AG09319 (cell line): Measurements from ENCODE around the gene SLC25A26.

Experiments used
- DNase-seq: peaks from one replicate; pipeline ENCODE4 v3.0.0-alpha.2; 2010; ENCODE audit warnings: low read depth; ENCODE audit errors: extremely low read depth
- TF ChIP-seq, protein P1 (sequence below): IDR thresholded peaks from 2 replicates; pipeline ENCODE4 v1.5.1; 2011; ENCODE audit warnings: low read depth, mild to moderate bottlenecking, inconsistent platforms, low read length, moderate library complexity

SLC25A26 gene

DNA sequence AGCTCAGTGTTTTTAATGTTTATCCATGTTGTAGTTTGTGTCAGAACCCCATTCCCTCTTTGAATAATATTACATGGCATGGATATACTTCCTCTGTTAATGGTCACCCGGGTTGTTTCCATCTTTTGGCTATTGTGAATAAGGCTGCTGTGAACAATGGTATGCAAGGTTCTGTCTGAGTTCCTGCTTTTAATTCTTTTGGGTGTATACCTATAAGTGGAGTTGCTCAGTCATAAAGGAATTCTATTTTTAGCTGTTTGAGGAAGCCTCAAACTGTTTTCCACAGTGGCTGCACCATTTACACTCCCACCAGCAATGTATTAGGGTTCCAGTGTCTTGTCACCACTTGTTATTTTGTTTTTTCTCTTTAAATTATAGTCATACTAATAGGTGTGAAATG lies 99.6 kb downstream of the SLC25A26 start:
- TF ChIP-seq, protein P1, sequence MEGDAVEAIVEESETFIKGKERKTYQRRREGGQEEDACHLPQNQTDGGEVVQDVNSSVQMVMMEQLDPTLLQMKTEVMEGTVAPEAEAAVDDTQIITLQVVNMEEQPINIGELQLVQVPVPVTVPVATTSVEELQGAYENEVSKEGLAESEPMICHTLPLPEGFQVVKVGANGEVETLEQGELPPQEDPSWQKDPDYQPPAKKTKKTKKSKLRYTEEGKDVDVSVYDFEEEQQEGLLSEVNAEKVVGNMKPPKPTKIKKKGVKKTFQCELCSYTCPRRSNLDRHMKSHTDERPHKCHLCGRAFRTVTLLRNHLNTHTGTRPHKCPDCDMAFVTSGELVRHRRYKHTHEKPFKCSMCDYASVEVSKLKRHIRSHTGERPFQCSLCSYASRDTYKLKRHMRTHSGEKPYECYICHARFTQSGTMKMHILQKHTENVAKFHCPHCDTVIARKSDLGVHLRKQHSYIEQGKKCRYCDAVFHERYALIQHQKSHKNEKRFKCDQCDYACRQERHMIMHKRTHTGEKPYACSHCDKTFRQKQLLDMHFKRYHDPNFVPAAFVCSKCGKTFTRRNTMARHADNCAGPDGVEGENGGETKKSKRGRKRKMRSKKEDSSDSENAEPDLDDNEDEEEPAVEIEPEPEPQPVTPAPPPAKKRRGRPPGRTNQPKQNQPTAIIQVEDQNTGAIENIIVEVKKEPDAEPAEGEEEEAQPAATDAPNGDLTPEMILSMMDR, result no peak
- no peak for DNase-seq

DNA sequence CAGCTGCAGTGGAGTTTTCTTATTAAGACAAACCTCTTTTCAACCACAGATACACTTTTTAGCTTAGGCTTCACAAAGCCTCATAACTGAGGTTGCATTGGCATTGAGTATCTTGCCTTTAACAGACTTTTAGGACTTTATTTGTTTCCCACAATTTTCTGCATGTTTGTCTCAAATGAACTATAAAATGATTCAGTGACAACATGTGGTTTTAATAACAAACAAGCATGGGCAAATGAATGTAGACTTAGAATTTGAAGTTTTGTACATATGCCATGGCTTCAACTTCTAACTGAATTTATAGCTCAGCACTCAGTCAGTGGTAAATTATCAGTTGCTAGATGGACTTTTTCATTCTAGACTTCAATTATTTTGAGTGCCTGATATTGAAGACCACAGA lies 101.6 kb downstream of the SLC25A26 start:
- DNase-seq, result peak; percentile 30
- TF ChIP-seq, protein P1, result no peak

DNA sequence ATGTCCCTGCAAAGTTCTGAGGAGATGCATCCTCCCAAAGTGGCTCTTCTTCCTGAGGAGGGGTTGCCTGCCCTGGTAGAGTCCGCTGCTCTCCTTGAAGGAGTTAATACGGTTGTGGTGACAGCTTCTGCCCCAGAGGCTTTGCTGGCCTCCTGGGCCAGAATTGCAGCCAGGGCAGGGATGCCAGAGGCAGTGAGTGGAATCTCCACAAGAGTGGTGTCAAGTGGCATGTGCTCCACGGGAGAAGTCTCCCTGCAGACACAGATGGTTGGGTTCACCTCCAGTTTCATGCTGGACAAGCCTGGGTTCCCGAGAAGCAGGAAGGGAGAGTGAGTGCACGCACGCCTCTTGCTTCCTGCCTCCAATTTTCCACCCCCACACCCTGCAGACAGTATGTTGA lies 105.5 kb downstream of the SLC25A26 start:
- TF ChIP-seq, protein P1, result no peak
- DNase-seq, result no peak

DNA sequence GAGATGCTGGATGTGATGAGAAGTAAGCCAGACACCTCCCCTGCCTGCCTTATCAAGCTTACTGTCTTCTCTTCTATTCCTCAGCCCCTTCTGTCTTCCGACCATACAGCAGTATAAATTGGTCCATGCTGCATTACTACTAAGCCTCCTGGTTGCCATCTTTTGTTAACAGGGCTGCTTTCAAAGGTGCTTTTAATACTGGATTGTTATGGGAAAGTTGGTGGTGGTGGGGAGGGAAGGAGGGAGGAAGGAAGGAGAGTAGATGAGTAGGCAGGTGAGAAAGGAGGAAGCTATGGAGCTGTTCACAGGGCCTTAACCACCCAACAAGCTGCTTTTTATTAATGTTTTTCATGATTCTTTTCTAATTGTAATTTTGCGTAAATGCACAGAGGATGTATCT lies 114.9 kb downstream of the SLC25A26 start:
- DNase-seq, result no peak
- TF ChIP-seq, protein P1, result no peak

DNA sequence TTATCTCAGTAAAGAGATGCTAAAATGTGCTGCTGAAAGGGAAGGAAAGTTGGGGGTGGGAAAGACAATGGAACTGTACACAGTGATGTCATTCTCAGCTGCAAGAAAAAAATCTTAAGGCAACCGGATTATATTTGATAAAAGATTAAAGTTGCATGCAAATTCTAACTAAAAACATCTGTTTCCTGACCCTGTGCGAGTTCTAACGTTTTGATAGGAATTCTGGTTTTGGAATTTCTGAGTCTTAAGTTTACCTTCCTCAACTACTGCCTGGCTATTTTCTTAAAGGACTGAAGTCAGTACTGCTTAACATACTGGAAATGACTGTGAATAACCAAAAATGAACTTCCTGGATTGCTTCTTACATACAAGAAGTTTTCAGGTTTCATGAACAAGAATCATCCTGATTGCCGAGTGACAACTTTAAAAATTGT lies 115.5 kb downstream of the SLC25A26 start:
- TF ChIP-seq, protein P1, result no peak
- DNase-seq, result peak; percentile 49

DNA sequence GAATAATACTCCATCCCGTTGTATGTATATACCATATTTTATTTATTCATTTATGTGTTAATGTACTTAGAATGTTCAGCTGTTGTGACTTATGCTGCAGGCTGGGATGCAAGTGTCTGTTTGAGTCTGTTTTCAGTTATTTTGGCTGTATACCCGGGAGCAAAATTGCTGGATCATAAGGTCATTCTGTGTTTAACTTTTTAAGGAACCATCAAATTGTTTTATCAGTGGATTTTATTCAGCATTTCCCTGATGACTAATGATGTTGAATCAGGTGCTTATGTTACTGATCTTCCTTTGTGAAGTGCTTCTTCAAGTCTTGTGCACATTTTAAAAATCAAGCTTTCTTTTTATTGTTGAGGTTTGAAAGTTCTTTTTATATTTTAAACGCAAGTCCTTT lies 118.1 kb downstream of the SLC25A26 start:
- DNase-seq, result no peak

DNA sequence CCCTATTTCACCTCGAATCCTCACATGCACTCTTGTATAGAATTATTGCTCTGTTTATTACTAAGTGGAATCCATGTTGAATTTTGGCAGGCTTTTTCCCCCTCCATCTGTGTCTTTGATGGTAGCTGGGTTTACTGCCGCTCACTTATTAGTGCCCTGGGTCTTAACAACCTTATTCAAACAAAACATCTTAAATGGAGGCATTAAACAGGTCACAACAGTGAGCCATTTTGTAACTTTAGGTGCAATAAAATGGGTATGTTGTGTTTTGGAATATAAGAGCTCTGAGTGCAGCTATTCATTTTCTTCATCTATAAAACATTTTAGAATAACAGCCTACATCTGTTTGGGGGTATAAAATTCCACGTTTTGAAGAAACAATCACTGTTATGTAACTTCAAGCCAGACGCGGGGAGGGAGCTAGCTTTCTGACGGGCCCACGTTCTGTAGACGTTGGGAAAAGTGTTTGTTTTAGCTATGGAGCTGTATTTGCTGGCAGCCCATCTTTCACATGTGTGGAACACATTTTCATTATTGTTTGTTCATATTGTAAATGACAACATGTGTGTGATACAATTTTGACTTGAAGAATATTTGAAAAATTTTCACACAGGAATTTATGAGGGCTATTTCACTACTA lies 122.0 kb downstream of the SLC25A26 start:
- TF ChIP-seq, protein P1, result no peak
- DNase-seq, result no peak

More for the DNA sequence above, 118.1 kb downstream of the SLC25A26 start:
- TF ChIP-seq, protein P1, result no peak
